ENCODE results near the gene IL3.

IL3 gene

DNA sequence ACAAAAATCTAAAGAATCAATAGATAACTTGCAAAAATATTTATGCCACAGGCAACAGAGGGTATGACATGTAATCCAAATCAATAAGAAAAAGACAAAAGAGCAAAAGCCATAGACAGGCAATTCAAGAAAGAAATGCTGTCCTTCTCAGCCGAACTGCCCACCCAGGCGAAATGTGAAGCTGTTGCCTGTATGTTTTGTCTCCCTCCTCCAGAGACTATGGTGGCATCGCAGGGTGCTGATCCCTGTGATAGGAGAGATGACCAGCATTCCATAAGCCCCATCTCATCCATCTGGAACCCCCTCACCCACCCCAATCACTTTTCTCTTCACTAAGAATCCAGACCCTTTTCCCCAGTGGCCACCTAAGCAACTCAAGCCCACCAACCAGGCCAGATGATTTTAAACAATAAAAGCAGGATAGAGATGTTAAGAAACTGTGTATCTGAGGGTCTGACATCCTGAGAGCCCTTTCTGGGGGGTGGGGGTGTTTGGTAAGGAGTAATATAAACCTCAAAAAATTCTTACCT lies 43.7 kb upstream of the IL3 start:
- Histone ChIP-seq H3K4me3 (no peak overlapping the region), H3K27ac (no peak overlapping the region)
- TF ChIP-seq, protein P1, sequence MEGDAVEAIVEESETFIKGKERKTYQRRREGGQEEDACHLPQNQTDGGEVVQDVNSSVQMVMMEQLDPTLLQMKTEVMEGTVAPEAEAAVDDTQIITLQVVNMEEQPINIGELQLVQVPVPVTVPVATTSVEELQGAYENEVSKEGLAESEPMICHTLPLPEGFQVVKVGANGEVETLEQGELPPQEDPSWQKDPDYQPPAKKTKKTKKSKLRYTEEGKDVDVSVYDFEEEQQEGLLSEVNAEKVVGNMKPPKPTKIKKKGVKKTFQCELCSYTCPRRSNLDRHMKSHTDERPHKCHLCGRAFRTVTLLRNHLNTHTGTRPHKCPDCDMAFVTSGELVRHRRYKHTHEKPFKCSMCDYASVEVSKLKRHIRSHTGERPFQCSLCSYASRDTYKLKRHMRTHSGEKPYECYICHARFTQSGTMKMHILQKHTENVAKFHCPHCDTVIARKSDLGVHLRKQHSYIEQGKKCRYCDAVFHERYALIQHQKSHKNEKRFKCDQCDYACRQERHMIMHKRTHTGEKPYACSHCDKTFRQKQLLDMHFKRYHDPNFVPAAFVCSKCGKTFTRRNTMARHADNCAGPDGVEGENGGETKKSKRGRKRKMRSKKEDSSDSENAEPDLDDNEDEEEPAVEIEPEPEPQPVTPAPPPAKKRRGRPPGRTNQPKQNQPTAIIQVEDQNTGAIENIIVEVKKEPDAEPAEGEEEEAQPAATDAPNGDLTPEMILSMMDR (IDR thresholded peaks at IDR 0.05) = no peak
- DNase-seq (ENCODE audit: low spot score) = no peak

DNA sequence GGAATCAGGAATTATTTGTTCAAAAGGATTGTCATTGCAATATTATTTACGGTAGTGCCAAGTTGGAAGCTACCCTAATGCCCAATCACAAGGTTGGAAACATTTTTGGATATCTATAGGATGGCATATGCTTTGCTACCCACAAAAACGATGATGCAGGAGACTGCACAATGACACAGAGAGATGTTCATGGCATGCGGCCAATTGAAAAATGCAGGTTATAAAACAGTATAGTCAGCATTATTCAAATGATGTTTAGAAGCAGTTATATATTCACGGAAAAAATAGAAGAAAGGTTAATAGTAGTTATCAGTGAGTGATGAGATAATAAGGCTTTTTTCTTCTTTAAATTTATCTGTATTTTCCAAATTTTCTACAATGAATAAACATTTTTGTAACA lies 43.1 kb upstream of the IL3 start:
- TF ChIP-seq, protein P1 (IDR thresholded peaks at IDR 0.05) = no peak
- no peak for DNase-seq (ENCODE audit: low spot score)
- Histone ChIP-seq H3K27ac (no peak overlapping the region), H3K4me3 (no peak overlapping the region)

DNA sequence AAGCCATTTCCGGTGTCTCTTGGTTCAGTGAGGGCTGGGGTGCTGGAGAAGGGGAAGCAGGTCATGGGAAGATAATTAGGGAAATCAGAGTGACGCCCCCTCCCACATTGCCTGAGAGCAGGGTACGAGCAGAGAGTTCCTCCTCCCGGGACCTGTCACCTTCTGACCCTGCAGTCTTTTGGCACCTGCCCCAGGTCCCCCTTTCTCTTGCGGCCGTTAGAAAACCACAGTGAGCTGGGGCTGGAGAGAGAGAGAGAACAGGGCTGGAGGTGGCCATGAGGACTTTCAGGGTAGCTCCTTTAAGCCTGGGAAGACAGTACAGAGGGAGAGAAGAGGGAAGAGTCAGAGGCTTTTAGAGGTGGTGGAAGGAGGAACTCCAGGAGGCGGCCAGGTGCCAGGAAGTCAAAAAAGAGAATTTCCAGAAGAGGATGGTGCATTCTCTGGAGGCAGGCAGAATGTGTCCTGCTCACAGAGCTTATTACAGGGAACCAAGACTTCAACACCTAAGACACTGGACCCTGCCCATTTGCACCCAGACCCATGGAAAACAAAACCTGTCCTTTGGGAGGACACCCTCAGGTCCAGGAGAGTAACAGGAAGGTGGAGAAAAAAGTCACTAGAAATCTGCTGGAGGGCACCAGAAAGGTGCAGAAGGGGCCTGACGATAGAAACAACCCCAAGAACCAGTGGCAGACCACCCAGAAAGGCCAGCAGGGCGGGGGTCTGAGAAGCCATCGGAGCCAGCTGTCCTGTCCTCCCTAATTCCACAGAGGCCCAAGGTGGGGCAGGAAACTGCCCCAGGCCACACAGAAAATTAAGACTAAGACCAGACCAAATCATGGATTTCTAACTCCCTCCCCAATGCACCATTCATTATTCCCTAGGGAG lies 42.5 kb upstream of the IL3 start:
- no peak overlapping the region for H3K4me3 ChIP-seq
- peak; percentile 31 for DNase-seq (ENCODE audit: low spot score)
- no peak overlapping the region for H3K27ac ChIP-seq
- TF ChIP-seq, protein P1 (IDR thresholded peaks at IDR 0.05) = no peak

DNA sequence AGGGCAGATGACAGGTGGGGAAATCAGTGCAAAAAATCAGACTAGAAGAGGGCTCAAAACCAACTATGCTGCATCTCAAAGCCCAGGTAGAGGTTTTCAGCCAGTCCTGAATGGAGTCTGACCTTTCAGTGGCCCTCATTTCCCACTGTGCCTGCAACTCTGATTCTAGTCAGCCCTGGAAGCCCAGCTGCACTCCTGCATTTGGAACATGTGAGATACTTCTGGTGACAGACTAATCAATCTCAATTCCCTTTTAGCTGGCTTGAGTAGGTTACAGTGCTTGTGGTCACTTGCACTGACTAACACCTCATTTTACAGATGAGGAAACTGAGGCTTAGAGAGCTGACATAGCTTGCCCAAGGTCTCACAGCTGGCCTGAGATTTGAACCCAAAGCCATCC lies 41.1 kb upstream of the IL3 start:
- Histone ChIP-seq H3K27ac (no peak overlapping the region), H3K4me3 (no peak overlapping the region)
- DNase-seq (ENCODE audit: low spot score) = no peak
- TF ChIP-seq, protein P1 (IDR thresholded peaks at IDR 0.05) = no peak

DNA sequence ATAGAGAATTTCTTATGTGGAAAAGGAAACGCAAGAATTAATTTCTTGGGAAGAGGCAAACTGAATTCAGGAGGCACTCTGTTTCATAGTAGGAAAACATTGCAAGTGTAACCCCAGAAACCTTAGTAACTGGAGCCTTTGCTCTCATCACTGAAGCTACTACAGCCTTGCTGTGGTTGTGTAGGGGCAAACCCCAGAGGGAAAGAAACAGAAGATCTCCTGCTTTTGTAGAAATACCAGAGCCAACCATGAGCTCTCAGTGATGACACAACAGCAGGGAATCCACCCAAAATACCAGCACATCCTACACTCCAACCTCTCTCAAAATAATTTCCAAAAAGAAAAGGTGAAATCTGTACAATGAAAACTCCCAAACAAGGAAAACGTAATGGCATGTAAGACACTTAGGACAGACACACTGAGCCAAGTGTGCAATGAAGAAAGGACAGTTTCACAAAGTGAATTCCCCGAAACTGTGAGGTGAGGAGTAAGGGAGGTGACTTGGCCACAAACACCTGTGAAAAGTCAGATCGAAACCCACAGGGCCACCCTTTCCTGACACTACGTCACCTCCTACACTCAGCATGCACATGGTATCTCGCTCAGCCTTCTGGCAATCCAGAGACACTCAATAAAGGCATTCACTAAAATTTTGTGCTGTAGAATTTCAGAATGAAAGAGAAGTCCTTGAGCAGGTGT lies 40.4 kb upstream of the IL3 start:
- TF ChIP-seq, protein P1 (IDR thresholded peaks at IDR 0.05) = no peak
- Histone ChIP-seq H3K27ac (no peak overlapping the region), H3K4me3 (no peak overlapping the region)
- DNase-seq (ENCODE audit: low spot score) = no peak

DNA sequence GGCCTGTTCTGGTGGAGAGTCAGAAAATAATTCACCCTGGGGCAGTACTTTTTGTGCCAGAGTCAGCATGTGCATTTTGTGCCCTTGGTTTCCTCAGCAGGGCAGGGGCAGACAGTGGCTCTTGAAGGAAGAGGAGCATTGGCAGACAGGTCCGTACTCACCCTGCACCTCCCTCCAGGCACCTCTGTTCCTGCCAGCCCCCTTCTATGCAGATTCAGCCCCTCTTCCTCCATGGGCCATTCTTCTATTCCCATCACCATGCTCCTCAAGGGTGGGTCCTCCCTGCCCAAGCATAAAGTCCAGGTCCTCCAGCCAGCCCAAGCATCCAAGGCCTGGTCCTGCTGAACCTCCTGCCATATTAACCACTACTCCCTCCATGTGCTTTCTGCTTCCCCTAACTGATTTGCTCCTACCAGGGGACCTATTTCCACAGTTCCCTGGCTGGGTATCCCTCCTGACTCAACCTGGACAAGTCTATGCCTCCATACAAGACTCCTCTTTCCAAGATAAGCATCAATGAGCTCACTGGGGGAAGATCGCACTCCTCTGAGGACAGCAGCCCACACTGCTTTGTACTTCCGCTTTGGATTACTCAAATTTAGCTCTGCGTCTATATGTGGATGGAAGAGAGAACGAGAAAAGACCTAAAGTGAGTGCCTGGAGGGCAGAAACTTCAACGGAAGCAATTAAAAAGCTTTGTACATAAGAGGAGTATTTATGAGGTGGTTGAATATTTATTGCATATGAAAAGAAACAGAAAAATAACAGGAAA lies 39.7 kb upstream of the IL3 start:
- DNase-seq (ENCODE audit: low spot score) = peak; percentile 40
- TF ChIP-seq, protein P1 (IDR thresholded peaks at IDR 0.05) = no peak
- no peak overlapping the region for H3K27ac ChIP-seq

More for the DNA sequence above, 39.7 kb upstream of the IL3 start:
- H3K4me3 ChIP-seq = no peak overlapping the region
